22Rv1 (cell line): ENCODE data around the gene DRD4.

Experiments used
- CTCF ChIP-seq: fragments of 450-650 bp; IDR thresholded peaks from 2 replicates; pipeline ENCODE4 v1.5.1; 2017; ENCODE audit warnings: mild to moderate bottlenecking
- ZFX ChIP-seq: fragments of 450-650 bp; IDR thresholded peaks from 2 replicates; pipeline ENCODE4 v1.6.1; 2017; ENCODE audit warnings: antibody characterized with exemption, borderline replicate concordance

- no peak for TF ChIP-seq CTCF
- TF ChIP-seq ZFX: no peak
These were observed 22.5 kb downstream of the DRD4 start for GRCh38 chr11:659532-660085.
